Regular cardiac myocyte (primary cell): ENCODE data around the gene NFKBIL1. TPM values are rescaled to one million over a fixed set of nuclear protein-coding genes. Genes with fewer than 3 reads are reported as not detected.

Source experiments
- total RNA-seq: library from RNA; depleted of rRNA; stranded (reverse); fragments of >200 nt; gene quantifications from 2 replicates; pipeline ENCODE4 v1.2.3, GENCODE V29; 2014

NFKBIL1 gene
- total RNA-seq = 19.7 and 32.7 TPM in 2 replicates

DNA sequence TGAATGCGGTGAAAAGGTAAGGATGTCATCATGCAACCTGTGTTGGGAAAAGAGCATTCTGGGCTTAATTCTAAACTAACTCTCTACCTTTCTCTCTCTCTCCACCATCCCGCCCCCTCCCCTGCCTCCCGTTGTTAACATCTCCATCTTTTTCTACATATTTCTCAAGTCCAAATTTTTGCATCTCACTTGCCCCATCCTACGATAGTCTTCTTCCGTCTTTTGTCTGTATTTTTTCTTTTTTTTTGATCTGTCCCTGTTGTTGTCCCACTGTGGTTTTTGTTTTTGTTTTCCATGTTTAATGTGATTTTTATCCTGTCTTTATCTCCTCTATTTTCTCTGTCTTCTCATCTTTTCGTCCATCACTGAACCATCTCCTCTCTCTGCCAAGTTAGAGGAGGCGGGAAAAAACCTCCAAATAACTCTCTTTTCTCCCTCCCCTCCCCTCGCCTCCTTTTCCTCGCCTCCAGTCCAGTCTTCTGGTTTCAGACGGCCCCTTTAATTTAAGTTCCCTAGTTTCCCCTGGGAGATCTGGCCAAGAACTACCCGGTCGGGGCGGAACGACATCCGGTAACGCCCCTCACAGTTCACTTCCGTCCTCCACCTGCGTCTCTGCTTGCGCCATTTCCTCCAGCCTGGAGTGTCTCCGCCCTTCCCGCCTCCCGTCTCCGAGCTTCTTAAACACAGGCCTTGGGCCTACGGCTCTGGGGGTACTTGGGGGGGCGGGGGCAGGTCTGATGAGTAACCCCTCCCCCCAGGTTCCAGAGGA lies at the start of gene NFKBIL1:
Gene NFKBIL1, plus strand, starts transcription at position 651 of the 769 bp plus-strand sequence. Its CDS starts 87 bp downstream, at position 738.

GRCh38 chr6:31528821-31529328 lies 18.5 kb upstream of the NFKBIL1 start, which contains the start of gene MCCD1:
Gene MCCD1 (plus strand): TSS chr6:31528962. CDS start chr6:31529015, 53 bp downstream.

GRCh38 chr6:31541658-31542521 lies 5.5 kb upstream of the NFKBIL1 start, which contains the start of gene DDX39B:
Gene DDX39B (minus strand): TSS chr6:31542003. CDS start chr6:31540532, 1,471 bp downstream.

DNA sequence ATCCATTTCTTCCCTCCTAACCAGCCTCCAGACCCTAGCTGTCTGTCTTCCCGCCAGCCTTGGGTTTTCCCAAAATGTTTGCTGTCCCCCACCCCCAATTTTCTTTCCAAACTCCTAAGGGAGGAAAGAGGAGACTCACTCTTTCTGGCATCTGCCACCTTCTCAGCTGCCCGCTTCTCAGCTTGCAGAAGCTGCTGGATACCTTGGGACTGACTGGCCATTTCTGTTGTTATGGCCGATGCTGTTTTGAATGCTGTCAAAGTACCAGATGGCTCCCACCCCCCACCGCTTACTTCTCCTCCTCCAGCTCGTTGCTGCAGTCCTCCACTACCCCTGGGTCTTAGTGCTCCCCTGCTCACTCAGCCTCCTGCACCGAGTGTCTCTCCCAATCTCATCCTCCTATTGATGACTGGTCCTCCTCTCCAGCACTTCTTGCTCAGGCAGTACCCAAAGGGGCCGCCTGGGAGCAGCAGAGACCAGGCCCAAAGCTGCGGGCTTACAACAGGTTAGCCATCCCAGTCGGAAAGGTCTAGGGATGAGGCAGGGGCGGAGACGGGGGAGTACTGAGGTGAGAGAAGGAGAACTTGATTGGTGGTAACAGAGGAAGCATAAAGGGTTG lies 960 bp upstream of the NFKBIL1 start, which contains the start of gene ATP6V1G2:
Gene ATP6V1G2, minus strand, starts transcription at position 270 of the 619 bp plus-strand sequence. Its CDS starts 49 bp downstream, at position 221.

DNA sequence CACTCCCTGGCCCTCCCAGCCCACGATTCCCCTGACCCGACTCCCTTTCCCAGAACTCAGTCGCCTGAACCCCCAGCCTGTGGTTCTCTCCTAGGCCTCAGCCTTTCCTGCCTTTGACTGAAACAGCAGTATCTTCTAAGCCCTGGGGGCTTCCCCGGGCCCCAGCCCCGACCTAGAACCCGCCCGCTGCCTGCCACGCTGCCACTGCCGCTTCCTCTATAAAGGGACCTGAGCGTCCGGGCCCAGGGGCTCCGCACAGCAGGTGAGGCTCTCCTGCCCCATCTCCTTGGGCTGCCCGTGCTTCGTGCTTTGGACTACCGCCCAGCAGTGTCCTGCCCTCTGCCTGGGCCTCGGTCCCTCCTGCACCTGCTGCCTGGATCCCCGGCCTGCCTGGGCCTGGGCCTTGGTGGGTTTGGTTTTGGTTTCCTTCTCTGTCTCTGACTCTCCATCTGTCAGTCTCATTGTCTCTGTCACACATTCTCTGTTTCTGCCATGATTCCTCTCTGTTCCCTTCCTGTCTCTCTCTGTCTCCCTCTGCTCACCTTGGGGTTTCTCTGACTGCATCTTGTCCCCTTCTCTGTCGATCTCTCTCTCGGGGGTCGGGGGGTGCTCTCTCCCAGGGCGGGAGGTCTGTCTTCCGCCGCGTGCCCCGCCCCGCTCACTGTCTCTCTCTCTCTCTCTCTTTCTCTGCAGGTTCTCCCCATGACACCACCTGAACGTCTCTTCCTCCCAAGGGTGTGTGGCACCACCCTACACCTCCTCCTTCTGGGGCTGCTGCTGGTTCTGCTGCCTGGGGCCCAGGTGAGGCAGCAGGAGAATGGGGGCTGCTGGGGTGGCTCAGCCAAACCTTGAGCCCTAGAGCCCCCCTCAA lies 24.9 kb downstream of the NFKBIL1 start, which contains the start of gene LTA:
Gene LTA, plus strand, starts transcription at position 249 of the 871 bp plus-strand sequence. Its CDS starts 454 bp downstream, at position 703.

GRCh38 chr6:31575335-31575901 lies 28.0 kb downstream of the NFKBIL1 start, which contains the start of gene TNF:
Gene TNF (plus strand): TSS chr6:31575565. CDS start chr6:31575742, 177 bp downstream.

GRCh38 chr6:31582230-31582643 lies 34.8 kb downstream of the NFKBIL1 start, which contains the start of gene LTB:
Gene LTB (minus strand): TSS chr6:31582424. CDS start chr6:31582417, 7 bp downstream.

GRCh38 chr6:31586008-31586407 lies 38.6 kb downstream of the NFKBIL1 start, which contains the start of gene LST1:
Gene LST1 (plus strand): TSS chr6:31586277. CDS start chr6:31587300, 1,023 bp downstream.

Other genes starting within 250 kb of the NFKBIL1 start
- gene HLA-B, start 190.4 kb upstream of the NFKBIL1 start, total RNA-seq = 116 and 206 TPM in 2 replicates
- gene MICA, start 144.0 kb upstream of the NFKBIL1 start, total RNA-seq = 45.1 and 62.3 TPM in 2 replicates
- gene MICB, start 49.5 kb upstream of the NFKBIL1 start, total RNA-seq = 9.0 and 20.7 TPM in 2 replicates
- gene MCCD1, start 18.6 kb upstream of the NFKBIL1 start, total RNA-seq = not detected in 2 replicates
- gene DDX39B, start 5.6 kb upstream of the NFKBIL1 start, total RNA-seq = 156 and 555 TPM in 2 replicates
- gene ATP6V1G2, start 1.0 kb upstream of the NFKBIL1 start, total RNA-seq = 1.2 and 5.1 TPM in 2 replicates
- not detected in 2 replicates for gene LTA, start 24.7 kb downstream of the NFKBIL1 start, total RNA-seq
- not detected in 2 replicates for gene TNF, start 28.0 kb downstream of the NFKBIL1 start, total RNA-seq
- gene LTB, start 34.8 kb downstream of the NFKBIL1 start, total RNA-seq = 0.28 TPM in 1 of 2 replicates, not detected in the other
- not detected in 2 replicates for gene LST1, start 38.7 kb downstream of the NFKBIL1 start, total RNA-seq
- gene NCR3, start 45.4 kb downstream of the NFKBIL1 start, total RNA-seq = not detected in 2 replicates
- not detected in 2 replicates for gene AIF1, start 67.6 kb downstream of the NFKBIL1 start, total RNA-seq
- 19.7 and 31.1 TPM in 2 replicates for gene PRRC2A, start 73.1 kb downstream of the NFKBIL1 start, total RNA-seq
- 90.5 and 111 TPM in 2 replicates for gene BAG6, start 105.1 kb downstream of the NFKBIL1 start, total RNA-seq
- gene APOM, start 108.3 kb downstream of the NFKBIL1 start, total RNA-seq = 0.28 and 1.2 TPM in 2 replicates
- 21.9 and 23.4 TPM in 2 replicates for gene C6orf47, start 113.2 kb downstream of the NFKBIL1 start, total RNA-seq
- gene GPANK1, start 117.4 kb downstream of the NFKBIL1 start, total RNA-seq = 14.1 and 22.2 TPM in 2 replicates
- gene CSNK2B, start 118.5 kb downstream of the NFKBIL1 start, total RNA-seq = 93.0 and 140 TPM in 2 replicates
- gene LY6G5B, start 122.4 kb downstream of the NFKBIL1 start, total RNA-seq = 2.0 and 2.3 TPM in 2 replicates
- gene LY6G5C, start 133.5 kb downstream of the NFKBIL1 start, total RNA-seq = 0.38 and 1.7 TPM in 2 replicates
- gene ABHD16A, start 155.7 kb downstream of the NFKBIL1 start, total RNA-seq = 47.1 and 56.7 TPM in 2 replicates
- not detected in 2 replicates for gene LY6G6F, start 159.3 kb downstream of the NFKBIL1 start, total RNA-seq
- not detected in 2 replicates for gene LY6G6D, start 167.7 kb downstream of the NFKBIL1 start, total RNA-seq
- under 0.01 TPM in 1 of 2 replicates, not detected in the other for gene LY6G6C, start 174.1 kb downstream of the NFKBIL1 start, total RNA-seq
- 0.28 TPM in 1 of 2 replicates, not detected in the other for gene MPIG6B, start 175.8 kb downstream of the NFKBIL1 start, total RNA-seq
- 58.1 and 70.5 TPM in 2 replicates for gene DDAH2, start 181.7 kb downstream of the NFKBIL1 start, total RNA-seq
- 711 and 1,283 TPM in 2 replicates for gene CLIC1, start 188.9 kb downstream of the NFKBIL1 start, total RNA-seq
- 4.4 and 5.4 TPM in 2 replicates for gene MSH5, start 192.4 kb downstream of the NFKBIL1 start, total RNA-seq
- gene SAPCD1, start 215.0 kb downstream of the NFKBIL1 start, total RNA-seq = 0.19 and 0.85 TPM in 2 replicates
- gene VWA7, start 229.7 kb downstream of the NFKBIL1 start, total RNA-seq = under 0.01 TPM in 1 of 2 replicates, not detected in the other
- 32.4 and 91.3 TPM in 2 replicates for gene VARS1, start 248.1 kb downstream of the NFKBIL1 start, total RNA-seq